ENCODE results near the gene RSPH3.
"Not testable (repeated sequence)": the region's sequence is repeated elsewhere in the genome, so short reads cannot be mapped to it uniquely, and the experiment has no call there.

RSPH3 gene

DNA sequence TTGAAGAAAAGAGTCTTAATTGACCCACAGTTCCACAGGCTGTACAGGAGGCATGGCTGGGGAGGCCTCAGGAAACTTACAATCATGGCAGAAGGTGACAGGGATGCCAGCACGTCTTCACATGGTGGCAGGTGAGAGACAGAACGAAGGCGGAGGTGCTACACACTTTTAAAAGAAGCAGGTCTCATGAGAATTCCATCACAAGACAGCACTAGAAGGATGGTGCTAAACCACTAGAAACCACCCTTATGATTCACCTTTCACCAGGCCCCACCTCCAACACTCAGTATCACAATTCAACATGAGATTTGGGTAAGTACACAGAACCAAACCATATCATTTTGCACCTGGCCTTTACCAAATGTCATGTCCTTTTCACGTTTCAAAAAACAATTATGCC lies 23.9 kb upstream of the RSPH3 start:
- DNase-seq (ENCODE audit: low read depth, low spot score) = no peak

DNA sequence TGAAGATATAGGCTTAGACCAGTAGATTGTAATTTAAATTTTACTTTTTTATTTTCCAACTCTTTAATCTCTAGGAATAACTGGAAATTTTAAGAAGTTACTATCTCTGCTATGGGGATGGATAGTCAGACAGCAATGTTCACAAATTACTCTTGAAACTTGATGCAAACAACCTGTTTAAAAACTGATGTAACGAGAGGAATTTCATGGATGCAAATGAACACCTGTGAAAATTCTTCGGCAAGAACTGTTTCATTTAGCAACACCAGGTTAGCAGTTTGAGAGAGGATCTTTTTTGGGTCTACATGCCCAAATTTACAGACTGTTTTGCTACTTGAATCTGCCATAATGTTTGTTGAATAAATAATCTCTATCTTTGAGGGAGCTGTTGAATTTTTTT lies 20.0 kb upstream of the RSPH3 start:
- no peak for DNase-seq (ENCODE audit: low read depth, low spot score)

- no peak for DNase-seq (ENCODE audit: low read depth, low spot score)
Observed at GRCh38 chr6:159017757-159018559, 18.0 kb upstream of the RSPH3 start.

DNA sequence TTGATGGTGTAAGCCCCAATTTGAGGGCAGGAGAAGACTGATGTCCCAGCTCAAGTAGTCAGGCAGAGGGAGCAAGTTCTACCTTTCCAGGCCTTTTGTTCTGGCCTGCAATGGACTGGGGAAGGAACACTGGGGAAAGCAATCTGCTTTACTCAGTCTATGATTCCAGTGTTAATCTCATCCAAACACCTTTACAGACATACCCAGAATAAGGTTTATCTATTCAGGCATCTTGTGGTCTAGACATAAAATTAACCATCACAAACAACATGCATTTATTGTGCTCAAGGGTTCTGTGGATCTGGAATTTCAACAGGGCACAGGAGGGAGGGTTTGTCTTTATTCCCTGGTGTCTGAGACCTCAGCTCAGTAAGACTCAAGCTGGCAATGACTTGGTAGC lies 14.4 kb upstream of the RSPH3 start:
- DNase-seq (ENCODE audit: low read depth, low spot score) = no peak

DNA sequence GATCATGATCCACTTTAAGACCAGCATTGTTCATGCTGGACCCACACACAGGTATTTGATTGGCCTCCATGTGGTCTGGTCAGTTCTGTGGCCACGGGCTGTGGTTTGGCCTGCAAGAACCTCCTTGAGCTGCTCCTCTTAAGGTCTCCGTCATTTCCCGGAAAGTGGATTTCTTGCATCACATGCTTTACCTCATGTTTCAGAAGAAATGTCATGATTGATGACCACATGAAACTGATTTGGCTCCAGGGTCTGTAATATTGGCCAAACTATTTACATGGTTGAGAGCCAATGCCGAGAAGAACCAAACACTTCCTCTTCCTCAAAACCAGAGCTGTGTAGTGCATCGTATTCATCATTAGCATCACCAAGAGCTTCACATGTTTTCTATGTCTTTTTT lies 13.2 kb upstream of the RSPH3 start:
- no peak for DNase-seq (ENCODE audit: low read depth, low spot score)

GRCh38 chr6:159012201-159012600 lies 12.2 kb upstream of the RSPH3 start:
- no peak for DNase-seq (ENCODE audit: low read depth, low spot score)

DNA sequence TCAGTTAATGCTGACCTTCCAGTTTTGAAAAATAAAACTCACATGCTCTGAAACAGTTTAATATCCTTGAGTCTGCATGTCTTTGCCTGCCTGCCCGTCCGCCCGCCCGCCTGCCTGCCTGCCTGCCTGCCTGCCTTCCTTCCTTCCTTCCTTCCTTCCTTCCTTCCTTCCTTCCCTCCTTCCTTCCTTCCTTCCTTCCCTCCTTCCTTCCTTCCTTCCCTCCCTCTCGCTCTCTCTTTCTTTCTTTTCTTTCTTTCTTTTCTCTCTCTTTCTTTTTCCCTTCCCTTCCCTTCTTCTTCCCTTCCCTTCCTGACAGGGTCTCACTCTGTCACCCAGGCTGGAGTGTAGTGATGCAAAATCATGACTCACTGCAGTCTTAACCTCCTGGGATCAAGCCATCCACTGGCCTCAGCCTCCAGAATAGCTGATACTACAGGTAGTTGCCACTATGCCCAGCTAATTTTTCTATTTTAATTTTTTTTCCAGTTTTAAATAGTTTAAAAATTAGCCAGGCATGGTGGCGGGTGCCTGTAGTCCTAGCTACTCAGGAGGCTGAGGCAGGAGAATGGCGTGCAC lies 10.1 kb upstream of the RSPH3 start:
- not testable (repeated sequence) for DNase-seq (ENCODE audit: low read depth, low spot score)

DNA sequence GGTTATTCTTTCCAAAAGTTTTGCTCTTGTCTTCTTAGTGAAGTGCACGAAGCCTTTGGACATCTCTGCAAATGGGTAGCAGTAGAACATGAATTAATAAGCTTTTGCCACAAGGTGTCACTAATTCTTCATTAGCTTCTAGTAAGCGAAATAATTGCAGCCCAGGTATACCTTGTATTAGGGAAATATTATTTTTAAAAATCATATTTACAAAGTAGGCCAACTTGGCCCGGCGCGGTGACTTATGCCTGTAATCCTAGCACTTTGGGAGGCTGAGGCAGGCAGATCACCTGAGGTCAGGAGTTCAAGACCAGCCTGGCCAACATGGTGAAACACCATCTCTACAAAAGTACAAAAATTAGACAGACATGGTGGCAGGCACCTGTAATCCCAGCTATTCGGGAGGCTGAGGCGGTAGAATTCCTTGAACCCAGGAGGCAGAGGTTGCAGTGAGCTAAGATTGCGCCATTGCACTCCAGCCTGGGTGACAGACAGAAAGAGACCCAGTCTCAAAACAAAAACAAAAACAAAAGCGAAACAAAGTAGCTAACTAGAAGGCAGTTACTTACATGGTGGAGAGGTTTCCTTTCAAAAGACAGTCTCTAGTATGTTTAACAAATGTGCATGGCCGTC lies 8.8 kb upstream of the RSPH3 start:
- DNase-seq (ENCODE audit: low read depth, low spot score) = no peak

DNA sequence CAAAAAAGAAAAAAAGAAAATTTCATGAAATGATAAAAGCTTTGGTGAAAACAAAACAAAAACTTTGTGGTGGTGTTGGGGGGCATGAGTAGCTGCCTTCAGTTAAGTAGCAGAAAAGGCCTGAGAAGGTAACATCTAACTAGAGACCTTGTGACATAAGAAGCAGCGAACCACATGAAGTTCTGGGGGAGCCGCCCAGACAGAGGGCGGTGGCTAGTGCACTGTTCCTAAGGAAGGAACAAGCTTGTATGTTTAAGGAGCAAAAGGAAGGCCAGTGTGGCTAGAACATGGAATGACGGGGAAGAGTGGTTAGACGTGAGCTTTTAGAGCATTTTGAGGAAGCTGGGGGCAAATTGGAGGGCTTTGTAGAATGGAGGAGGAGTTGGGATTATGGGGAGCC lies 7.5 kb upstream of the RSPH3 start:
- no peak for DNase-seq (ENCODE audit: low read depth, low spot score)

DNA sequence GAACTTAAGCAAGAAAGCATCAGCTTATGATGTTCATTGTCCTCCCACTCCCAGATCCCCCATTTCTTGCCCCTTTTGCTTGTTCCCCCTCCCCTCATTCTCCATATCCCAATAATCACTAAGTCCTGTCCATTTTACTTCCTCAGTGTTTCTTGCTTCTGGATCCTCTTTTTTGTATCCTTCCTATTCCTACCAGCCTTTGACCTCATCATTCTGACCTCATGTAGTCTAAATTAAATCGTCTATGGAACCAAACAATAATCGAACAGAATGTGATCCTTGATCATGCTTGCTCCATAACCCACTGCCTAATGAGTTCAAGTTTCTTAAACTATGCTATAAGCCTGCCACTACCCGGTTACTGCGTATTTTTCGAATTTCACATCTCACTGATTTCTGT lies 5.4 kb upstream of the RSPH3 start:
- no peak for DNase-seq (ENCODE audit: low read depth, low spot score)

GRCh38 chr6:159004592-159004991 lies 4.6 kb upstream of the RSPH3 start:
- DNase-seq (ENCODE audit: low read depth, low spot score) = no peak

GRCh38 chr6:159002432-159003155 lies 2.6 kb upstream of the RSPH3 start:
- no peak for DNase-seq (ENCODE audit: low read depth, low spot score)

GRCh38 chr6:158999154-158999665 lies 792 bp downstream of the RSPH3 start:
- DNase-seq (ENCODE audit: low read depth, low spot score) = no peak

GRCh38 chr6:158996856-158997255 lies 3.1 kb downstream of the RSPH3 start:
- no peak for DNase-seq (ENCODE audit: low read depth, low spot score)

DNA sequence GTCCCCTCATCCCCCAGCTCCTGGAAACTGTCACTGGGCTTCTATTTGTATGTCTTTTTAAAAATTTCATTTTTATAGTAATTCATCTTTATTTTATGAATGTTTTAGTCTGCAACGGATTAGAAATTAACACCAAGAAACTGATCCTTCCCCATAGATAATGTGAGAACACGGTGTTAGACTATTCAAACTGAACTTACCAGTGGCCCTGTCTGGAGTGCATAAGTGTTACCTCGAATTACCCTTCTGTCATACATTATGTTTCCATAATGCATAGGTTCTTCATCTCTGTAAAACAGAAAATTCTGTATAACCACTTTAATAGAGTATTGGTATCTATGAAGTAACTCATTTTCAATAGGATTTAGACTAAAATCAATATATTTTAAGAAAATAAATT lies 6.4 kb downstream of the RSPH3 start:
- DNase-seq (ENCODE audit: low read depth, low spot score) = no peak

DNA sequence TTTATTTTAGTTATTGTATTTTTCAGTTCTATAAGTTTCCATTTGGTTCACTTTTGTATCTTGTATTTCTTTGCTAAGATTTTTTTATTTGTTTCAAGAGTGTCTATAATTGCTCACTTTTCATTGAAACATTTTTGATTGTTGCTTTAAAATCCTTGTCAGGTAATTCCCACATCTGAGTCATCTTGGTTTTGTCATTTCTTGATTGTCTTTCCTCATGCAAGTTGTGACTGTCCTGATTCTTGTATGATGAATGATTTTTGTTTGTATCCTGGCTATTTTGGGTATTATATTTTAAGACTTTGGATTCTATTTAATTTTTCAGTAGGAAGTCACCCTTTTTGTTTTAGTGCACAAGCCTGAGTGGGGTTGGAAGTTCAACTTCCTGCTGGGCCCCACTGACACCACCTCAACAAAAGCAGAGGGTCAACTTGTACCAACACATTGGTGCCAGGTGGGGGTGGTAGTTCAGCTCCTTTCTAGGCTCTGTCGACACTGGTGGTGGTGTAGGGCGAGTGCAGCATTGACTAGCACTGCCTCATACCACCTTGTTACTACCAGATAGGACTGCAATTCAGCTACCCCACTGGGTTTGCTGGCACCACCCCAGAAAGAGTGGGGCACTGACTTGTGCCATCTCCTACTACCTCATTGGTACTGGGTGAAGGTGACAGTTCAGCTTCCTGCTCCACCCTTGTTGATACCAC lies 8.8 kb downstream of the RSPH3 start:
- no peak for DNase-seq (ENCODE audit: low read depth, low spot score)

- not testable (repeated sequence) for DNase-seq (ENCODE audit: low read depth, low spot score)
Observed at GRCh38 chr6:158989711-158990110, 10.3 kb downstream of the RSPH3 start.

- DNase-seq (ENCODE audit: low read depth, low spot score) = no peak
Observed at GRCh38 chr6:158988477-158988876, 11.5 kb downstream of the RSPH3 start.

- DNase-seq (ENCODE audit: low read depth, low spot score) = no peak
Observed at GRCh38 chr6:158987657-158988056, 12.3 kb downstream of the RSPH3 start.

- no peak for DNase-seq (ENCODE audit: low read depth, low spot score)
Observed at GRCh38 chr6:158978757-158979156, 21.2 kb downstream of the RSPH3 start.

- no peak for DNase-seq (ENCODE audit: low read depth, low spot score)
Observed at GRCh38 chr6:158977382-158977781, 22.6 kb downstream of the RSPH3 start.
